MM.1S (cell line): ENCODE data around the gene VSTM2L.

Experiments used
- CTCF ChIP-seq: fragments of 300-600 bp; sonication (generic); IDR thresholded peaks from 2 replicates; pipeline ENCODE4 v1.5.1; 2016; ENCODE audit warnings: antibody characterized with exemption, low read length, mixed read lengths
- EZH2phosphoT487 ChIP-seq: fragments of 300-600 bp; sonication (generic); IDR thresholded peaks from 2 replicates; pipeline ENCODE4 v1.6.1; 2018; ENCODE audit warnings: antibody characterized with exemption, low read length

GRCh38 chr20:37972256-37973058 lies 69.5 kb downstream of the VSTM2L start:
- no peak for TF ChIP-seq EZH2phosphoT487
- TF ChIP-seq CTCF: no peak
